HS-27A (cell line): ENCODE data around the gene RPL36.
A peak's percentile ranks its signal among the peaks of the same experiment; 100 is the strongest.

Experiments used
- DNase-seq: peaks from one replicate; pipeline ENCODE4 v3.0.0-alpha.2; 2012; ENCODE audit warnings: low read depth, missing footprints

The RPL36 gene

GRCh38 chr19:5690125-5690954 is at the start of gene RPL36:
Gene RPL36 (plus strand): TSS chr19:5690295. CDS start chr19:5690508, 213 bp downstream.
- DNase-seq: peak; percentile 83

- DNase-seq: no peak
Observed at GRCh38 chr19:5641171-5641570, 48.9 kb upstream of the RPL36 start.

- DNase-seq: no peak
Observed at GRCh38 chr19:5642204-5642603, 47.9 kb upstream of the RPL36 start.

GRCh38 chr19:5643060-5643459 is 47.0 kb upstream of the RPL36 start:
- DNase-seq: no peak

- DNase-seq: no peak
Observed at GRCh38 chr19:5644037-5644436, 46.1 kb upstream of the RPL36 start.

- DNase-seq: no peak
Observed at GRCh38 chr19:5645409-5645808, 44.7 kb upstream of the RPL36 start.

- DNase-seq: no peak
Observed at GRCh38 chr19:5646703-5647102, 43.4 kb upstream of the RPL36 start.

- DNase-seq: no peak
Observed at GRCh38 chr19:5648464-5648863, 41.6 kb upstream of the RPL36 start.

- no peak for DNase-seq
Observed at GRCh38 chr19:5651361-5651760, 38.7 kb upstream of the RPL36 start.

GRCh38 chr19:5652261-5652660 is 37.8 kb upstream of the RPL36 start:
- DNase-seq: no peak

- DNase-seq: no peak
Observed at GRCh38 chr19:5654931-5655330, 35.2 kb upstream of the RPL36 start.

GRCh38 chr19:5655412-5655811 is 34.7 kb upstream of the RPL36 start:
- DNase-seq: no peak

GRCh38 chr19:5661483-5661882 is 28.6 kb upstream of the RPL36 start:
- DNase-seq: no peak

- DNase-seq: no peak
Observed at GRCh38 chr19:5663904-5664303, 26.2 kb upstream of the RPL36 start.

GRCh38 chr19:5664515-5664914 is 25.6 kb upstream of the RPL36 start:
- no peak for DNase-seq

- DNase-seq: no peak
Observed at GRCh38 chr19:5665781-5666513, 24.1 kb upstream of the RPL36 start.

GRCh38 chr19:5666921-5667610 is 23.0 kb upstream of the RPL36 start:
- no peak for DNase-seq

- DNase-seq: no peak
Observed at GRCh38 chr19:5667751-5668271, 22.3 kb upstream of the RPL36 start.

GRCh38 chr19:5669212-5669611 is 20.9 kb upstream of the RPL36 start:
- no peak for DNase-seq

GRCh38 chr19:5671600-5671999 is 18.5 kb upstream of the RPL36 start:
- DNase-seq: no peak

GRCh38 chr19:5672708-5673459 is 17.2 kb upstream of the RPL36 start:
- no peak for DNase-seq

- DNase-seq: no peak
Observed at GRCh38 chr19:5673752-5674151, 16.3 kb upstream of the RPL36 start.
